AG09309 (cell line): ENCODE results near the gene CACNA1S.

Experiments used
- DNase-seq: peaks from one replicate; pipeline ENCODE4 v3.0.0-alpha.2; 2010; ENCODE audit warnings: low read depth
- H3K4me3 ChIP-seq: 2 replicates; pipeline ENCODE4 v1.5.1; 2011; ENCODE audit warnings: mild to moderate bottlenecking, low read depth, low read length, moderate library complexity; ENCODE audit not compliant: control insufficient read depth
- CTCF ChIP-seq: IDR thresholded peaks from 2 replicates; pipeline ENCODE4 v1.5.1; 2011; ENCODE audit warnings: mild to moderate bottlenecking, low read depth, low read length, inconsistent platforms; ENCODE audit not compliant: insufficient read depth, control insufficient read depth; ENCODE audit errors: missing control alignments

CACNA1S gene

GRCh38 chr1:201007481-201007880 is 104.7 kb downstream of the CACNA1S start:
- no peak overlapping the region for H3K4me3 ChIP-seq
- TF ChIP-seq CTCF = no peak
- DNase-seq = no peak

- H3K4me3 ChIP-seq = no peak overlapping the region
- TF ChIP-seq CTCF = no peak
- DNase-seq = no peak
Measured at GRCh38 chr1:201006450-201006849, 105.8 kb downstream of the CACNA1S start.

- TF ChIP-seq CTCF = no peak
- DNase-seq = no peak
- no peak overlapping the region for H3K4me3 ChIP-seq
Measured at GRCh38 chr1:201004732-201005131, 107.5 kb downstream of the CACNA1S start.

- H3K4me3 ChIP-seq = no peak overlapping the region
- no peak for TF ChIP-seq CTCF
- no peak for DNase-seq
Measured at GRCh38 chr1:201004154-201004553, 108.1 kb downstream of the CACNA1S start.

- no peak for TF ChIP-seq CTCF
- DNase-seq = no peak
- H3K4me3 ChIP-seq = no peak overlapping the region
Measured at GRCh38 chr1:201002510-201002909, 109.7 kb downstream of the CACNA1S start.

- H3K4me3 ChIP-seq = no peak overlapping the region
- no peak for DNase-seq
- TF ChIP-seq CTCF = no peak
Measured at GRCh38 chr1:201001962-201002361, 110.3 kb downstream of the CACNA1S start.

GRCh38 chr1:201000391-201000790 is 111.8 kb downstream of the CACNA1S start:
- DNase-seq = no peak
- no peak for TF ChIP-seq CTCF
- no peak overlapping the region for H3K4me3 ChIP-seq
